HG03571 (cell line): ENCODE measurements around the gene CMTM4.
"Not testable (repeated sequence)": the region's sequence is repeated elsewhere in the genome, so short reads cannot be mapped to it uniquely, and the experiment has no call there.

ENCODE experiments used
- ATAC-seq: cut with Tn5 transposase; IDR thresholded peaks from one replicate; pipeline ENCODE4 v1.9.1; 2021; ENCODE audit not compliant: unreplicated experiment

The CMTM4 gene

GRCh38 chr16:66596986-66597848 lies 99.3 kb downstream of the CMTM4 start:
- no peak for ATAC-seq

- not testable (repeated sequence) for ATAC-seq
Measured at GRCh38 chr16:66596559-66596958, 100.0 kb downstream of the CMTM4 start.

GRCh38 chr16:66594739-66595138 lies 101.8 kb downstream of the CMTM4 start:
- no peak for ATAC-seq

- ATAC-seq = no peak
Measured at GRCh38 chr16:66592814-66593213, 103.7 kb downstream of the CMTM4 start.

- ATAC-seq = no peak
Measured at GRCh38 chr16:66592241-66592640, 104.3 kb downstream of the CMTM4 start.

- ATAC-seq = no peak
Measured at GRCh38 chr16:66591018-66591417, 105.5 kb downstream of the CMTM4 start.

- no peak for ATAC-seq
Measured at GRCh38 chr16:66590322-66590721, 106.2 kb downstream of the CMTM4 start.

- ATAC-seq = no peak
Measured at GRCh38 chr16:66588981-66589713, 107.4 kb downstream of the CMTM4 start.

- ATAC-seq = no peak
Measured at GRCh38 chr16:66587881-66588600, 108.5 kb downstream of the CMTM4 start.

GRCh38 chr16:66585481-66586239 lies 110.9 kb downstream of the CMTM4 start:
- ATAC-seq = no peak

GRCh38 chr16:66581246-66581952 lies 115.1 kb downstream of the CMTM4 start:
- no peak for ATAC-seq

- ATAC-seq = no peak
Measured at GRCh38 chr16:66580605-66581209, 115.8 kb downstream of the CMTM4 start.

- ATAC-seq = no peak
Measured at GRCh38 chr16:66578651-66579531, 117.7 kb downstream of the CMTM4 start, which contains the start of gene CMTM2. CMTM2 (plus strand) TSS chr16:66579463; CDS start chr16:66579608, 145 bp downstream.

- no peak for ATAC-seq
Measured at GRCh38 chr16:66576296-66576695, 120.2 kb downstream of the CMTM4 start.

GRCh38 chr16:66575060-66575459 lies 121.5 kb downstream of the CMTM4 start:
- no peak for ATAC-seq

GRCh38 chr16:66574531-66574930 lies 122.0 kb downstream of the CMTM4 start:
- ATAC-seq = no peak

GRCh38 chr16:66574081-66574480 lies 122.5 kb downstream of the CMTM4 start:
- no peak for ATAC-seq

GRCh38 chr16:66572356-66572755 lies 124.2 kb downstream of the CMTM4 start:
- ATAC-seq = no peak
